Measurements from ENCODE around the gene ADD3. TPM values are rescaled to one million over a fixed set of nuclear protein-coding genes. Genes with fewer than 3 reads are reported as not detected.
A peak's percentile ranks its signal among the peaks of the same experiment; 100 is the strongest.

ADD3 gene
- total and polyA plus RNA-seq, 2 experiments from 2014 or later = 96.9 to 114 TPM

DNA sequence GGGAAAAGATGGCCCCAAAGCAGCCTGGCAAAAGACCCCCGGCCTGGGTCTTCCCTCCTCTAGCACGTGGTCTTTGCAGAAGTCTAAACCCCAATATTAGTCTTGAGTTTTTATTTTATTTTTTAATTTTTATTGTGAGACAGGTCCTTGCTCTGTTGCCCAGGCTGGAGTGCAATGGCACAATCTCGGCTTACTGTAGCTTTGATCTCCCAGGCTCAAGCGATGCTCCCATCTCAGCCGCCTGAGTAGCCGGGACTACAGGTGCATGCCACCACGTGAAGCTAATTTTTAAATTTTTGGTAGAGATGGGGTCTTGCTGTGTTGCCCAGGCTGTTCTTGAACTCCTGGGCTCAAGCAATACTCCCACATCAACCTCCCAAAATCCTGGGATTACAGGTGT lies 159.4 kb downstream of the ADD3 start:
- DNase-seq (ENCODE audit: low read depth in 1 of 2, low spot score in 1 of 2) = no peak
- Histone ChIP-seq H3K4me1 (ENCODE audit: low read depth) (peaks cover 27% of the 10 kb centered on the region), H3K27me3 (no peaks in the 10 kb centered on the region), H3K27ac (no peak overlapping the region), H3K4me3 (no peak overlapping the region), H3K36me3 (no peaks in the 10 kb centered on the region), H3K9me3 (ENCODE audit: low read depth) (no peaks in the 10 kb centered on the region)
- TF ChIP-seq, protein P1, sequence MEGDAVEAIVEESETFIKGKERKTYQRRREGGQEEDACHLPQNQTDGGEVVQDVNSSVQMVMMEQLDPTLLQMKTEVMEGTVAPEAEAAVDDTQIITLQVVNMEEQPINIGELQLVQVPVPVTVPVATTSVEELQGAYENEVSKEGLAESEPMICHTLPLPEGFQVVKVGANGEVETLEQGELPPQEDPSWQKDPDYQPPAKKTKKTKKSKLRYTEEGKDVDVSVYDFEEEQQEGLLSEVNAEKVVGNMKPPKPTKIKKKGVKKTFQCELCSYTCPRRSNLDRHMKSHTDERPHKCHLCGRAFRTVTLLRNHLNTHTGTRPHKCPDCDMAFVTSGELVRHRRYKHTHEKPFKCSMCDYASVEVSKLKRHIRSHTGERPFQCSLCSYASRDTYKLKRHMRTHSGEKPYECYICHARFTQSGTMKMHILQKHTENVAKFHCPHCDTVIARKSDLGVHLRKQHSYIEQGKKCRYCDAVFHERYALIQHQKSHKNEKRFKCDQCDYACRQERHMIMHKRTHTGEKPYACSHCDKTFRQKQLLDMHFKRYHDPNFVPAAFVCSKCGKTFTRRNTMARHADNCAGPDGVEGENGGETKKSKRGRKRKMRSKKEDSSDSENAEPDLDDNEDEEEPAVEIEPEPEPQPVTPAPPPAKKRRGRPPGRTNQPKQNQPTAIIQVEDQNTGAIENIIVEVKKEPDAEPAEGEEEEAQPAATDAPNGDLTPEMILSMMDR (IDR thresholded peaks at IDR 0.05; ENCODE audit: low read depth, low read length) = no peak

DNA sequence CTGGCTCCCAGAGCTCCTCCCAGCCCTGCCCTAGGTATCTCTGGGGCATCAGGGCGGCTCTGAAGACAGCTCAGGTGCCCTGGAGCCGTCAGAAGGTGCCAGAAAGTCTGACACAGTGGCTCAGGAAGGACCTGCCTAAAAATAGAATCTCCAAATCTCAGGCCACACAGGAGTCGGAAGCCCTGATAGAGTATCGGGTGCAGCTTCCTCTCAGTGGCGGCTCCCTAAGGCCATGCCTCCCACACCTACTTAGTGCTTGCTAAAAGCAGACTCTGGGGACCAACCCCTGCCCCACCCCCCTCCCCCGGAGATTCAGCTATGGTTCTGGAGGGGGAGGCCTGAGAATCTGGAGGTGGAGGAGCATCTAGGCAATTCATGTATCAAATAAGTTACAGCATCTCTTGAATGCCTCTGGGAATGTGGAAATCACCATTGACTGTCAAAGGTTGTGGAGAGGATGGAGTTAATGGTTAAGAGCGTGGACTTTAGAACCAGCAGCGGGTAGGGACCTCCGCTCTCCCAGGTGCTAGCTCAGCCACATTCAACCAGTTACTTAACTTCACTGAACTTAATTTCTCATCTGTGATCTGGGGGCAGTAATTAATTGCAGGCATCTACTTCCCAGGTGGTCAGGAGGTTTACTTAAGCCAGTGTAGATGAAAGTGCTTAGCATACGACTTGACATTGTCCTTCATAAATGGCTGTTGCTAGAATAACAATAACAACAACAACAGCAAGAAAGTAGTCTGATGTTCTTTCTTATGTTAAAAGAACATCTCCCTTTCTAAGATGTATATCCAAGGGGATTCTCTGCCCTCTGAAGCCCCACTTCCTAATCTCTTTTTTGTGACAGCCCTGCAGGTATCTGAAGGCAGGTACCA lies 161.1 kb downstream of the ADD3 start:
- no peaks in the 10 kb centered on the region for H3K27me3 ChIP-seq
- DNase-seq (ENCODE audit: low read depth in 1 of 2, low spot score in 1 of 2) = peak in 1 of 2 donors; percentile 51
- no peaks in the 10 kb centered on the region for H3K36me3 ChIP-seq
- no peaks in the 10 kb centered on the region for H3K9me3 ChIP-seq (ENCODE audit: low read depth)
- peak overlapping the region; percentile 31 for H3K27ac ChIP-seq
- peaks cover 25% of the 10 kb centered on the region for H3K4me1 ChIP-seq (ENCODE audit: low read depth)
- H3K4me3 ChIP-seq = no peak overlapping the region
- TF ChIP-seq, protein P1 (IDR thresholded peaks at IDR 0.05; ENCODE audit: low read depth, low read length) = no peak

DNA sequence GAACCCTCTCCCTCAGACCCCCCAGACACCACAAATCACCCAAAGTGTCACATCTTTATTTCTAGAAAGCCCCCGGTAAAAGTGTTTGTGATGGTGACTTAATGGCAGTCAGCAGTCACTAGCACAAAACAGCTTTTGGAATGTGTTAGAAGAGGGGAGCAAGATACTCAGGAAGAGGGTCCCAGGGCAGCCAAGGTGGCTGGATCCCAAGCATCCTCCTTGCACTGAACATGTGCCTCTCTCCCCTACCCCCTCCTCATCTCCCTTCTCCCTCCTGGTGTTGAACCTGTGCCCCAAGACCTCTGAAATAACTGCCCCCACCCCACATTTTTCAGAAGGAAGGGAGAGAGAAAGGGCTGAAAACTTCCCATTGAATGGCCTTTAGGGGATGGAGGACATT lies 161.8 kb downstream of the ADD3 start:
- H3K27me3 ChIP-seq = no peaks in the 10 kb centered on the region

DNA sequence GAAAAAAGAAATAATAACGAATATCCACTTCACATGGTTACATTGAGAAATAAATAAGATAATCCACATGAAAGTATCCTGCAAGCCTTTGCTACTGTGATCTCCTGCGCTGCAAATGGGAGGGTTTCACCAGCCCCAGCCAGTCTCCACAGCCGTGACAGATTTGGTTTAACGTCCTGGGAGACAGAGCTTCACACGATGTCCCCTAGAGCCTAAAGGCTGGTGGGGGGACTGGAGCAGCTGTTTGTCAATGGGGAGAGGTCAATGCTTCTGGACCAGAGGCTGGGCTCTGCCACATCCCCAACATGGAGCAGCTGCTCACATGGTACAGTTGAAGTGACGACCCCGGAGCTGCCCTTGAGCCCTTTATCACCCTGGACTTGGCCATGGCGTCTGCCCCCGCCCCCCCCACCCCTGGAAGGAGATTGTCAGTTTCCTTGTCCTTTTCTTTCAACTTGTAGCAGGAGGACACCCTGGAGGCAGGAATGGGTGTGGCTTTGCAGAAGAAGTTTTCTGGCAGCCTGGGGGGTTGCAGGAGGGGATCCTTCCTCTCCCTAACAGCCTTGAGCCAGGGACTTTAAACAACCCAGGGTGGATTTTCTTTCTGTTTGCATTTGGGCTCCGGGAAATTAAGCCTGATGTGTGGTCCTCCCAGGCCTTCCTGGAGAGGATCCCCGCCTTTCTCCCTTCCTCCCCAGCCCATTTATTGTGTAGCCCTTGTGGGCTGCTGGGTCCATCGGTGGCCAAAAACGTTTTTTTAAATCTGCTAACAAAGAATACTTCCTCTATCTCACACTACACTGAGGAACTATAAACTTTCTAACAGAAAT lies 162.6 kb downstream of the ADD3 start:
- Histone ChIP-seq H3K27me3 (no peaks in the 10 kb centered on the region), H3K9me3 (ENCODE audit: low read depth) (no peaks in the 10 kb centered on the region), H3K36me3 (no peaks in the 10 kb centered on the region), H3K4me1 (ENCODE audit: low read depth) (peaks cover 23% of the 10 kb centered on the region), H3K27ac (no peak overlapping the region), H3K4me3 (no peak overlapping the region)
- no peak for DNase-seq (ENCODE audit: low read depth in 1 of 2, low spot score in 1 of 2)
- TF ChIP-seq, protein P1 (IDR thresholded peaks at IDR 0.05; ENCODE audit: low read depth, low read length) = no peak

More for the DNA sequence above, 161.8 kb downstream of the ADD3 start:
- H3K27ac ChIP-seq = no peak overlapping the region
- H3K4me3 ChIP-seq = no peak overlapping the region
- peaks cover 23% of the 10 kb centered on the region for H3K4me1 ChIP-seq (ENCODE audit: low read depth)
- TF ChIP-seq, protein P1 (IDR thresholded peaks at IDR 0.05; ENCODE audit: low read depth, low read length) = no peak
- no peak for DNase-seq (ENCODE audit: low read depth in 1 of 2, low spot score in 1 of 2)
- no peaks in the 10 kb centered on the region for H3K9me3 ChIP-seq (ENCODE audit: low read depth)
- no peaks in the 10 kb centered on the region for H3K36me3 ChIP-seq

DNA sequence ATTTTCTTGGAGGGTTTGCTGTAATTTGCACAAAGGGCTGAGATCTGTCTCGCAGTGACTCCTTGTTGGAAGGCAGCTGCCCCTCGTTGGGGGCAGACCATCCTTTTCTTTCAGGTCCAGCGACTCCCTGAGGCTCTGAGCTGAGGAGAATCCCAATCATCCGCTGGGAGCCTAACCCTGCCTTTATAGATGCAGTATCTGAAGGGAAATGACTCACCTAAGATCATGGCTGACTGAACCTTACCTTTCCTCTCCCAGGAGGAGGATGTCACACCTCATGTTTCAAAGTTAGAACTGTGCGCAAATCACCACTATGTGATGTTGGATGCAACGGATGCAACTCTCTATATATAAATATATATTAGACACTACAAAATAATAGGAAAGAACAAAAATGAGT lies 163.2 kb downstream of the ADD3 start:
- Histone ChIP-seq H3K27ac (no peak overlapping the region), H3K4me3 (no peak overlapping the region), H3K27me3 (no peaks in the 10 kb centered on the region), H3K9me3 (ENCODE audit: low read depth) (no peaks in the 10 kb centered on the region), H3K4me1 (ENCODE audit: low read depth) (peaks cover 26% of the 10 kb centered on the region), H3K36me3 (no peaks in the 10 kb centered on the region)
- no peak for DNase-seq (ENCODE audit: low read depth in 1 of 2, low spot score in 1 of 2)
- TF ChIP-seq, protein P1 (IDR thresholded peaks at IDR 0.05; ENCODE audit: low read depth, low read length) = no peak

Measured in cardiac muscle cell (in vitro differentiated cells and primary cell).